ENCODE measurements around the gene CRTC3. TPM values are rescaled to one million over a fixed set of nuclear protein-coding genes. Genes with fewer than 3 reads are reported as not detected.

The CRTC3 gene
- total and polyA plus RNA-seq, 2 of the 13 experiments (the other 11 are each of a cell fraction or from before 2014, with no cell fraction given) = 8.4 to 11.8 TPM

DNA sequence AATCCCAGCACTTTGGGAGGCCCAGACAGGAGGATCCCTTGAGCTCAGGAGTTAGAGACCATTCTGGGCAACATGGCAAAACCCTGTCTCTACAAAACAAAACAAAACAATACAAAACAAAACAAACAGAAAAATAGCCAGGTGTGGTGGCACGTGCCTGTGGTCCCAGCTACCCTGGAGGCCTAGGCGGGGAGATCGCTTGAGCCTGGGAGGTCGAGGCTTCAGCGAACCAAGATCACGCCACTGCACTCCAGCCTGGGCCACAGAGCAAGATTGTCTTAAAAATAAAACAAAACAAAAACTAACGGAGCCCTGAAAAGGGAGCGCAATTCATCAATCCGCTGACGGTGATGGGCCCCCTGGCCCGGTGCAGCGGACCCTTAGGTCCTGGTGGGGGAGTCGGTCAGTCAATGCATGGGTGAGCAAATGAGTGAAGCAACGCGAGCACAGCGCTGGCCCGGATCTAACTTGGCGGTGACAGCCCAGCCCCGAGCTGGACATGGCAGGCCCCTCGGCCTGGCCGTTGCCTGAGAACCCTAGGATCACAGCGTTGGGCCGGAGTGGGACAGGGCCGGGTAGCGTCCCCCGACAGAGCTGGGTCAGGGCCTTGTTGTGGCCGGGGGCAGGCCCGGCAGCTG lies 135.0 kb downstream of the CRTC3 start (continued):
- TF ChIP-seq, protein P1, sequence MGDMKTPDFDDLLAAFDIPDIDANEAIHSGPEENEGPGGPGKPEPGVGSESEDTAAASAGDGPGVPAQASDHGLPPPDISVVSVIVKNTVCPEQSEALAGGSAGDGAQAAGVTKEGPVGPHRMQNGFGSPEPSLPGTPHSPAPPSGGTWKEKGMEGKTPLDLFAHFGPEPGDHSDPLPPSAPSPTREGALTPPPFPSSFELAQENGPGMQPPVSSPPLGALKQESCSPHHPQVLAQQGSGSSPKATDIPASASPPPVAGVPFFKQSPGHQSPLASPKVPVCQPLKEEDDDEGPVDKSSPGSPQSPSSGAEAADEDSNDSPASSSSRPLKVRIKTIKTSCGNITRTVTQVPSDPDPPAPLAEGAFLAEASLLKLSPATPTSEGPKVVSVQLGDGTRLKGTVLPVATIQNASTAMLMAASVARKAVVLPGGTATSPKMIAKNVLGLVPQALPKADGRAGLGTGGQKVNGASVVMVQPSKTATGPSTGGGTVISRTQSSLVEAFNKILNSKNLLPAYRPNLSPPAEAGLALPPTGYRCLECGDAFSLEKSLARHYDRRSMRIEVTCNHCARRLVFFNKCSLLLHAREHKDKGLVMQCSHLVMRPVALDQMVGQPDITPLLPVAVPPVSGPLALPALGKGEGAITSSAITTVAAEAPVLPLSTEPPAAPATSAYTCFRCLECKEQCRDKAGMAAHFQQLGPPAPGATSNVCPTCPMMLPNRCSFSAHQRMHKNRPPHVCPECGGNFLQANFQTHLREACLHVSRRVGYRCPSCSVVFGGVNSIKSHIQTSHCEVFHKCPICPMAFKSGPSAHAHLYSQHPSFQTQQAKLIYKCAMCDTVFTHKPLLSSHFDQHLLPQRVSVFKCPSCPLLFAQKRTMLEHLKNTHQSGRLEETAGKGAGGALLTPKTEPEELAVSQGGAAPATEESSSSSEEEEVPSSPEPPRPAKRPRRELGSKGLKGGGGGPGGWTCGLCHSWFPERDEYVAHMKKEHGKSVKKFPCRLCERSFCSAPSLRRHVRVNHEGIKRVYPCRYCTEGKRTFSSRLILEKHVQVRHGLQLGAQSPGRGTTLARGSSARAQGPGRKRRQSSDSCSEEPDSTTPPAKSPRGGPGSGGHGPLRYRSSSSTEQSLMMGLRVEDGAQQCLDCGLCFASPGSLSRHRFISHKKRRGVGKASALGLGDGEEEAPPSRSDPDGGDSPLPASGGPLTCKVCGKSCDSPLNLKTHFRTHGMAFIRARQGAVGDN (CRISPR knock-in tag; IDR thresholded peaks at IDR 0.05) = peak; percentile 78; the same call in 1 of the 2 replicates
- TF ChIP-seq KLF16 (CRISPR knock-in tag; IDR thresholded peaks at IDR 0.05) (0 out of 4 replicates have a peak, but pooled peaks of 1 of the 2 experiments have one; percentile 22), MEIS2 (CRISPR knock-in tag; IDR thresholded peaks at IDR 0.05) (peak; percentile 54; the same call in 1 of the 2 replicates), NFE2L1 (CRISPR knock-in tag; IDR thresholded peaks at IDR 0.05; ENCODE audit: borderline replicate concordance) (no peak), PPARG (CRISPR knock-in tag; conservative IDR thresholded peaks at IDR 0.05) (no peak), ZNF543 (CRISPR knock-in tag; IDR thresholded peaks at IDR 0.05) (peak; percentile 22; the same call in 1 of the 2 replicates)
- TF ChIP-seq, protein P2, sequence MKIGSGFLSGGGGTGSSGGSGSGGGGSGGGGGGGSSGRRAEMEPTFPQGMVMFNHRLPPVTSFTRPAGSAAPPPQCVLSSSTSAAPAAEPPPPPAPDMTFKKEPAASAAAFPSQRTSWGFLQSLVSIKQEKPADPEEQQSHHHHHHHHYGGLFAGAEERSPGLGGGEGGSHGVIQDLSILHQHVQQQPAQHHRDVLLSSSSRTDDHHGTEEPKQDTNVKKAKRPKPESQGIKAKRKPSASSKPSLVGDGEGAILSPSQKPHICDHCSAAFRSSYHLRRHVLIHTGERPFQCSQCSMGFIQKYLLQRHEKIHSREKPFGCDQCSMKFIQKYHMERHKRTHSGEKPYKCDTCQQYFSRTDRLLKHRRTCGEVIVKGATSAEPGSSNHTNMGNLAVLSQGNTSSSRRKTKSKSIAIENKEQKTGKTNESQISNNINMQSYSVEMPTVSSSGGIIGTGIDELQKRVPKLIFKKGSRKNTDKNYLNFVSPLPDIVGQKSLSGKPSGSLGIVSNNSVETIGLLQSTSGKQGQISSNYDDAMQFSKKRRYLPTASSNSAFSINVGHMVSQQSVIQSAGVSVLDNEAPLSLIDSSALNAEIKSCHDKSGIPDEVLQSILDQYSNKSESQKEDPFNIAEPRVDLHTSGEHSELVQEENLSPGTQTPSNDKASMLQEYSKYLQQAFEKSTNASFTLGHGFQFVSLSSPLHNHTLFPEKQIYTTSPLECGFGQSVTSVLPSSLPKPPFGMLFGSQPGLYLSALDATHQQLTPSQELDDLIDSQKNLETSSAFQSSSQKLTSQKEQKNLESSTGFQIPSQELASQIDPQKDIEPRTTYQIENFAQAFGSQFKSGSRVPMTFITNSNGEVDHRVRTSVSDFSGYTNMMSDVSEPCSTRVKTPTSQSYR (CRISPR knock-in tag; IDR thresholded peaks at IDR 0.05; ENCODE audit: borderline replicate concordance) = 0 out of 2 replicates have a peak, but pooled peaks have one; percentile 7
- TF ChIP-seq, protein P3, sequence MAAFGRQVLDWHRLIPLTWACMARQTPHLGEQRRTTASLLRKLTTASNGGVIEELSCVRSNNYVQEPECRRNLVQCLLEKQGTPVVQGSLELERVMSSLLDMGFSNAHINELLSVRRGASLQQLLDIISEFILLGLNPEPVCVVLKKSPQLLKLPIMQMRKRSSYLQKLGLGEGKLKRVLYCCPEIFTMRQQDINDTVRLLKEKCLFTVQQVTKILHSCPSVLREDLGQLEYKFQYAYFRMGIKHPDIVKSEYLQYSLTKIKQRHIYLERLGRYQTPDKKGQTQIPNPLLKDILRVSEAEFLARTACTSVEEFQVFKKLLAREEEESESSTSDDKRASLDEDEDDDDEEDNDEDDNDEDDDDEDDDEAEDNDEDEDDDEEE (CRISPR knock-in tag; IDR thresholded peaks at IDR 0.05) = peak; percentile 26; the same call in 1 of the 2 replicates
- TF ChIP-seq, protein P4, sequence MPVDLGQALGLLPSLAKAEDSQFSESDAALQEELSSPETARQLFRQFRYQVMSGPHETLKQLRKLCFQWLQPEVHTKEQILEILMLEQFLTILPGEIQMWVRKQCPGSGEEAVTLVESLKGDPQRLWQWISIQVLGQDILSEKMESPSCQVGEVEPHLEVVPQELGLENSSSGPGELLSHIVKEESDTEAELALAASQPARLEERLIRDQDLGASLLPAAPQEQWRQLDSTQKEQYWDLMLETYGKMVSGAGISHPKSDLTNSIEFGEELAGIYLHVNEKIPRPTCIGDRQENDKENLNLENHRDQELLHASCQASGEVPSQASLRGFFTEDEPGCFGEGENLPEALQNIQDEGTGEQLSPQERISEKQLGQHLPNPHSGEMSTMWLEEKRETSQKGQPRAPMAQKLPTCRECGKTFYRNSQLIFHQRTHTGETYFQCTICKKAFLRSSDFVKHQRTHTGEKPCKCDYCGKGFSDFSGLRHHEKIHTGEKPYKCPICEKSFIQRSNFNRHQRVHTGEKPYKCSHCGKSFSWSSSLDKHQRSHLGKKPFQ (CRISPR knock-in tag; IDR thresholded peaks at IDR 0.05; ENCODE audit: insufficient replicate concordance) = no peak
- TF ChIP-seq, protein P5, sequence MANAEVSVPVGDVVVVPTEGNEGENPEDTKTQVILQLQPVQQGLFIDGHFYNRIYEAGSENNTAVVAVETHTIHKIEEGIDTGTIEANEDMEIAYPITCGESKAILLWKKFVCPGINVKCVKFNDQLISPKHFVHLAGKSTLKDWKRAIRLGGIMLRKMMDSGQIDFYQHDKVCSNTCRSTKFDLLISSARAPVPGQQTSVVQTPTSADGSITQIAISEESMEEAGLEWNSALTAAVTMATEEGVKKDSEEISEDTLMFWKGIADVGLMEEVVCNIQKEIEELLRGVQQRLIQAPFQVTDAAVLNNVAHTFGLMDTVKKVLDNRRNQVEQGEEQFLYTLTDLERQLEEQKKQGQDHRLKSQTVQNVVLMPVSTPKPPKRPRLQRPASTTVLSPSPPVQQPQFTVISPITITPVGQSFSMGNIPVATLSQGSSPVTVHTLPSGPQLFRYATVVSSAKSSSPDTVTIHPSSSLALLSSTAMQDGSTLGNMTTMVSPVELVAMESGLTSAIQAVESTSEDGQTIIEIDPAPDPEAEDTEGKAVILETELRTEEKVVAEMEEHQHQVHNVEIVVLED (CRISPR knock-in tag; IDR thresholded peaks at IDR 0.05; ENCODE audit: borderline replicate concordance) = no peak
- TF ChIP-seq, protein P6, sequence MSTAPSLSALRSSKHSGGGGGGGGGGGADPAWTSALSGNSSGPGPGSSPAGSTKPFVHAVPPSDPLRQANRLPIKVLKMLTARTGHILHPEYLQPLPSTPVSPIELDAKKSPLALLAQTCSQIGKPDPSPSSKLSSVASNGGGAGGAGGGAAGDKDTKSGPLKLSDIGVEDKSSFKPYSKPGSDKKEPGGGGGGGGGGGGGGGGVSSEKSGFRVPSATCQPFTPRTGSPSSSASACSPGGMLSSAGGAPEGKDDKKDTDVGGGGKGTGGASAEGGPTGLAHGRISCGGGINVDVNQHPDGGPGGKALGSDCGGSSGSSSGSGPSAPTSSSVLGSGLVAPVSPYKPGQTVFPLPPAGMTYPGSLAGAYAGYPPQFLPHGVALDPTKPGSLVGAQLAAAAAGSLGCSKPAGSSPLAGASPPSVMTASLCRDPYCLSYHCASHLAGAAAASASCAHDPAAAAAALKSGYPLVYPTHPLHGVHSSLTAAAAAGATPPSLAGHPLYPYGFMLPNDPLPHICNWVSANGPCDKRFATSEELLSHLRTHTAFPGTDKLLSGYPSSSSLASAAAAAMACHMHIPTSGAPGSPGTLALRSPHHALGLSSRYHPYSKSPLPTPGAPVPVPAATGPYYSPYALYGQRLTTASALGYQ (CRISPR knock-in tag; IDR thresholded peaks at IDR 0.05) = no peak
